ENCODE measurements around the gene TMPRSS7. TPM values are rescaled to one million over a fixed set of nuclear protein-coding genes. Genes with fewer than 3 reads are reported as not detected.

The TMPRSS7 gene
- total RNA-seq, 2 experiments from 2014 or later = not detected

DNA sequence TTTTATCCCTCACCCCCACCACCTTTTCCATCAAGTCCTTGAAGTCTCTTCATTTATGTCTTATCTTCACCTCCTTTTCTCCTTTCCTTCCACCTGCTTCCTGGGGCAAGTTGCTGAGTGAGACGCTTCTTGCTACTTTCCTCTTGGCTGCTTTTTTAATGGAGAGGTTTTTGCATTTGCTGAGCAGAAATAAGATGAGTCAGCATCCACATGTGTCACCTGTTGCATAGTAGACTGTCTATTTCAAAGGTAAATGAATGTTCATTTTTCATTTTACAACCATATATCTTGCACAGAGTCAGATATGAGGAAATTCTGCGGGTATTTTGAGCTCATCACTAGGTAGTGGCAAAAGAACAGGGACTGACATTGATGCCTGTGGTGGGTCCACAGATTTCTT lies 70.2 kb downstream of the TMPRSS7 start:
- CTCF ChIA-PET = no interaction called here

DNA sequence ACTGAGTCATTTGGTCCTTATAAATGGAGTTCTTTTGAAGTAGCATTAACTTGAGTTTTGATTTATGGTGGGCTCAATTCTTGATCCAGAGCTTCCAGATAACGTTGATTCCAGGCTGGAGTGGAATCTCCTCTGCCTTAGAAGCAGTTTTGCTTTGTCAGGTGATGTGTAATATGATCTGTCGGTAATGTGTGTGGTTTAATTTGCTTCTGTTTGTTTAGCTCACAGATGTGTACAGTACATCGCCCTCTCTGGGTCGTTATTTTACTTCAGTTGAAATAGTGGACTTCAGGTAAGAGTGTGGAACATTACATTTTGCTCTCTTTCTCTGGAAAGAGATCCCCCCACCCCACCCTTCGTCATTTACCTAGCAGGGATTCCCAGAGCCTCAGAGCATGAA lies 74.8 kb downstream of the TMPRSS7 start:
- no peak for ATAC-seq
- Mint-ChIP-seq H3K4me3 (no peak overlapping the region), H3K9me3 (ENCODE audit: low read depth) (no peaks in the 10 kb centered on the region)

More for the DNA sequence above, 70.2 kb downstream of the TMPRSS7 start:
- Mint-ChIP-seq H3K4me3 (no peak overlapping the region), H3K27me3 (no peaks in the 10 kb centered on the region), H3K27ac (no peak overlapping the region), H3K36me3 (peaks cover 3% of the 10 kb centered on the region), H3K9me3 (ENCODE audit: low read depth) (no peaks in the 10 kb centered on the region), H3K4me1 (peaks cover 4% of the 10 kb centered on the region)
- ATAC-seq = no peak
- DNase-seq = no peak

DNA sequence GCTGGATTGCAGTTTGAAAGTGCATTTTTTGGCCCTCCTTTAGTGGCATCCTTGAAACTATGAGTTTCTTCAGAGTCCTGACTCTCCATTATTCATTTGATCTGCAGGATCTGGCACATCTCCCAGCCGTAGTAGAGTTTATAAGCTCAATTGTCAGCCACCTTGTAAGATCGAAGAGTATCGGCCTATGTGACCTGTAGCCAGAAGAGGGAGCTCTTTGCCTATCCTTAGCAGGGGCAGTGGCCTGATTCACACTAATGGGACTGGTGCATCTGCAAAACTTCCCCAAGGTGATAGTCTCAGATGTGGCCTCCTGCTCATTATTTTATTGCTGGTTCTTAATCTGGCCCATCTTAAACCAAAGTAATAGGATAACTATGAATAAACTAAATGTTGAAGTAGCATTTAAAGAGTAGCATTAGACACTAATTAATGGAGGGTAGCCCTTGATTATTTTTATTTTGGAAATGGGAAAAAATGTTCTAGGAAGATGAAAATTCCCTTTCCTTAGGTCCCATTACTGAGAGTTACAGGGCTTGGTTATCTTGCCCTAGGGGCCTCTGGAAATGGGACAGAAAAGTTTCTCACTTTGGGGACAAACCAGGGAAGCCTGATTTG lies 77.4 kb downstream of the TMPRSS7 start:
- Mint-ChIP-seq H3K9me3 (ENCODE audit: low read depth) (no peaks in the 10 kb centered on the region), H3K4me3 (no peak overlapping the region), H3K4me1 (peaks cover 22% of the 10 kb centered on the region), H3K27me3 (no peaks in the 10 kb centered on the region), H3K27ac (no peak overlapping the region), H3K36me3 (peaks cover 8% of the 10 kb centered on the region)
- ATAC-seq = peak; percentile 91
- DNase-seq = peak; percentile 76
- CTCF ChIA-PET = interaction anchor here (0.6 to 1.5 kb wide), 41 partner anchors 9 to 434 kb away, joined by 3 to 19 read pairs (median 4); partner anchors contain the start of genes CD200 and SLC9C1

More for the DNA sequence above, 74.8 kb downstream of the TMPRSS7 start:
- CTCF ChIA-PET = interaction anchor here (1.0 kb wide), 1 partner anchor 409 kb away, joined by 3 read pairs; no protein-coding TSS in a partner anchor
- Mint-ChIP-seq H3K27me3 (no peaks in the 10 kb centered on the region), H3K27ac (no peak overlapping the region), H3K4me1 (peaks cover 14% of the 10 kb centered on the region), H3K36me3 (peaks cover 5% of the 10 kb centered on the region)
- DNase-seq = no peak

DNA sequence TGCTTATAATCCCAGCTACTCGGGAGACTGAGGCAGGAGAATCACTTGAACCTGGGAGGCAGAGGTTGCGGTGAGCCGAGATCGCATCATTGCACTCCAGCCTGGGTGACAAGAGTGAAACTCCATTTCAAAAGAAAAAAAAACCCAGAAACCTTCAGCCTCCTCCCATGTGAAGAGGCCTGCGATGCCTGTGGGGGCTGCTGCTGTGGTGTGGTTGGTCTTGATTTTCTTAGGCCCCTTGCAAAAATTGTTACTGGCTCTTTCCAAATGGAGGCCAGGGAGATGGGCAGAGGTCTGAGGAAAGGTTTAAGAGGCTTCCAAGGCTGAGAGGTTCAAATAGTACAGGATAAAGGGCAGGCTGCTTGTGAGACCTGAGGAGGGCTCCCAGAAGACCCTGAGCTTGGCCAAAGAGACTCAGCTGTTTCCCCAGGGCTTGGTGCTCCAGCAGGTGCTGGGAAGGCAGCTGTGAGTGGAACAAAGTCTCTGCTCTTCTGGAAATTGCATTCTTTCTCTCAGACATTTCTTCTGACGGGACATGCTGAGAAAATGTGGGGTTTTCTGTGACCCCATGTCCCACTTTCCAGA lies 80.1 kb downstream of the TMPRSS7 start:
- no peak overlapping the region for H3K27ac Mint-ChIP-seq
- H3K36me3 Mint-ChIP-seq = peaks cover 17% of the 10 kb centered on the region
- DNase-seq = no peak
- H3K4me1 Mint-ChIP-seq = peaks cover 33% of the 10 kb centered on the region
- ATAC-seq = no peak
- no peaks in the 10 kb centered on the region for H3K27me3 Mint-ChIP-seq
- CTCF ChIA-PET = interaction anchor here (0.9 to 1.1 kb wide), 2 partner anchors 21 to 179 kb away, joined by 3 read pairs; no protein-coding TSS in a partner anchor
- H3K9me3 Mint-ChIP-seq (ENCODE audit: low read depth) = no peaks in the 10 kb centered on the region
- no peak overlapping the region for H3K4me3 Mint-ChIP-seq

DNA sequence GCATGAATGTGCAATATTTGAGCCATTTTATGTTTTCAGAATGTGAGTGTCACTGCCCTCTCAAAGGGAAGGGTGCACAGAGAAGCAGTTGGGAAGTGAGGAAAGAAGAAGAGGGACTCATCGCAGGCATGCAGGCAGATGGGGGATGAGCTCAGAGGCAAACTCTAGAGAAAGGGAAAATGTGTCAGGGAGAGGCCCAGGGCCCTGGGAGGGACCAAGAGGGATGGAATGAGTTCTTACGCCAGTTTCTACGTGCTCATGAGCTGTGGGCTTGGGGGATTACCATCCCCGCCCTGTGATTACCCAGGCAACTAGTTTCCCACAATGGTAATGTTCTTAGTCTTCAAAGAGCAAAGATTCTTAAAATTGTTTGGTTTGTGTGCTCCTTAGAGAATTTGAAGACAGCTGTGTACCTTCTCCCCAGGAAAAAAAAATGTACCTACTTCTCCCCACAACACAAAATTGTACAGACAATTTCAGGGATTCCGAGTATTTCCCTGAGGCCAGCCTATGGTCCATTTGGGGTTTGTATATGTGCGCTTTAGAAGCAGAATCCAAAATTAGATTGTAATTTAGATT lies 80.7 kb downstream of the TMPRSS7 start:
- Mint-ChIP-seq H3K36me3 (peaks cover 17% of the 10 kb centered on the region), H3K4me1 (peaks cover 39% of the 10 kb centered on the region), H3K4me3 (no peak overlapping the region), H3K9me3 (ENCODE audit: low read depth) (no peaks in the 10 kb centered on the region), H3K27ac (peak overlapping the region; percentile 6), H3K27me3 (no peaks in the 10 kb centered on the region)
- ATAC-seq (no peak), DNase-seq (no peak)
- CTCF ChIA-PET = interaction anchor here (0.9 kb wide), 1 partner anchor 21 kb away, joined by 3 read pairs; no protein-coding TSS in a partner anchor

DNA sequence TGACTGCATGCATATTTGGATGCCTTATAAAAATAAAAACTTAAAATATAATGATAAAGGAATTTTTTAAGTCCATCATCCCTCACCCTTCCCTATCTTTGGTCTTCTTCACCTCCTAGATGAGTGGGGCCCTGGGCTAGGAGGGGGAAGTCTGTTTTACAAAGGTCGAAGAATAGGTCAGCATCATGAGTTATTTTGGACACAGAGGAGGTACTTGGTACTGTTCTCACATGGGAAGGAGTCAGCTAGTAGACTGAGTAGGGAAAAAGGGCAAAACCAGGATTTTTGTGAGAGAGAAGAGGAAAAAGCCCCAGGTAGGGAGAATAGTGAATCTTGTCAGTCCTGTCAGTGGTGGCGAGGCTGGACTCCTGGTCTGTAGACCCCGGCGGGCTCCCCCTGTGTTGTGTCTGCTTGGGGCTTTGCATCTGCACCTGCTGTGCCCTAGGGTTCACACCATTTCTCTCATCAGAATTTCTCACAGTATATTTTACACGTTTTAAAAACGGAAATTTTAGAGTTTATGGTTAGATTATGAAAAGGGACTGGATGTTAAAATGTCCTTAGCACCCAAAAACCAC lies 81.4 kb downstream of the TMPRSS7 start:
- H3K36me3 Mint-ChIP-seq = peaks cover 19% of the 10 kb centered on the region
- H3K27ac Mint-ChIP-seq = no peak overlapping the region
- CTCF ChIA-PET = interaction anchor here (0.9 kb wide), 1 partner anchor 20 kb away, joined by 3 read pairs; no protein-coding TSS in a partner anchor

DNA sequence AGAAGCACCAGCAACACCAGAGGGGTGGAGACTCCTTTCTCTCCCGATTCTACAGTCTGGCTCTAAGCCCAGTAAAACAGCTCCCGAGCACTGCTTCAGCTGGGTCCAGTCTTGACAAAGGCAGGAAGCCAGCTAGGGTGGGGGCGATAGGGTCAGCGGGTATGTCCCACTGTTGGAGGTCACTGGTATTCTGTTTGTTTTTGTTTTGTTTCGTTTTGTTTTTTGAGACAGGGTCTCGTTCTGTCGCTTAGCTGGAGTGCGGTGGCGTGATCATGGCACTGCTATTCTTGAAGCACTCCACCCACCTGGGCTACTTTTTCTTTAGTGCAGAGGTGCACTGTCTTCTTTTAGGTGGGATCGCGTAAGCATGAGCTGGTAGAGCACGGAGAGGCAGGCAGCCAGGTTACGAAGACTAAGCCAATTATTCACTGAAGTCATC lies 82.2 kb downstream of the TMPRSS7 start:
- ATAC-seq = no peak
- Mint-ChIP-seq H3K4me3 (no peak overlapping the region), H3K9me3 (ENCODE audit: low read depth) (no peaks in the 10 kb centered on the region), H3K4me1 (peaks cover 45% of the 10 kb centered on the region), H3K36me3 (peaks cover 19% of the 10 kb centered on the region), H3K27me3 (no peaks in the 10 kb centered on the region), H3K27ac (no peak overlapping the region)
- no peak for DNase-seq
- CTCF ChIA-PET = interaction anchor here (1.5 kb wide), 1 partner anchor 414 kb away, joined by 3 read pairs; no protein-coding TSS in a partner anchor

More for the DNA sequence above, 81.4 kb downstream of the TMPRSS7 start:
- DNase-seq (no peak), ATAC-seq (no peak)
- H3K4me1 Mint-ChIP-seq = peaks cover 43% of the 10 kb centered on the region
- no peaks in the 10 kb centered on the region for H3K9me3 Mint-ChIP-seq (ENCODE audit: low read depth)
- no peaks in the 10 kb centered on the region for H3K27me3 Mint-ChIP-seq
- no peak overlapping the region for H3K4me3 Mint-ChIP-seq

DNA sequence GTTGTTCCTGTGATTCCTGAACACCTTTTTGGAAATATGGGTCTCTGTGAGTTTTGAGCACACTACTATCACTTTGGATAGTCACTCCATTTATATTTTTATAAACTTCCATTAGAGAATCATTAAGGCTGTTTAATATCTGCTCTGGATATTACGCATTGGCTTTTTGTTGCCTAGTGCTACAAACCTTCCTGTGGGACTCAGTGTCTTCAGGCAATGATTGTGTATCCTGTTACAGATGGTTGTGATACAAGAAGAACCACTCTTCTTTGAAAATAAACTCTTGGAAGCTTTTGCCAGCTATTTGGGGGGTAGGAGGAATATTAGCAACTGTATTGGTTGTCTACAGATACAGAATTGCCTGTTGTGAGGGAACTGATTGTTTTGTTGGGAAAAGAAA lies 82.9 kb downstream of the TMPRSS7 start:
- Mint-ChIP-seq H3K9me3 (ENCODE audit: low read depth) (no peaks in the 10 kb centered on the region), H3K4me3 (no peak overlapping the region), H3K36me3 (peaks cover 21% of the 10 kb centered on the region), H3K27me3 (no peaks in the 10 kb centered on the region), H3K27ac (no peak overlapping the region), H3K4me1 (peaks cover 41% of the 10 kb centered on the region)
- DNase-seq (no peak), ATAC-seq (no peak)
- CTCF ChIA-PET = interaction anchor here (1.5 to 2.5 kb wide), 2 partner anchors 22 to 414 kb away, joined by 3 to 7 read pairs; no protein-coding TSS in a partner anchor

DNA sequence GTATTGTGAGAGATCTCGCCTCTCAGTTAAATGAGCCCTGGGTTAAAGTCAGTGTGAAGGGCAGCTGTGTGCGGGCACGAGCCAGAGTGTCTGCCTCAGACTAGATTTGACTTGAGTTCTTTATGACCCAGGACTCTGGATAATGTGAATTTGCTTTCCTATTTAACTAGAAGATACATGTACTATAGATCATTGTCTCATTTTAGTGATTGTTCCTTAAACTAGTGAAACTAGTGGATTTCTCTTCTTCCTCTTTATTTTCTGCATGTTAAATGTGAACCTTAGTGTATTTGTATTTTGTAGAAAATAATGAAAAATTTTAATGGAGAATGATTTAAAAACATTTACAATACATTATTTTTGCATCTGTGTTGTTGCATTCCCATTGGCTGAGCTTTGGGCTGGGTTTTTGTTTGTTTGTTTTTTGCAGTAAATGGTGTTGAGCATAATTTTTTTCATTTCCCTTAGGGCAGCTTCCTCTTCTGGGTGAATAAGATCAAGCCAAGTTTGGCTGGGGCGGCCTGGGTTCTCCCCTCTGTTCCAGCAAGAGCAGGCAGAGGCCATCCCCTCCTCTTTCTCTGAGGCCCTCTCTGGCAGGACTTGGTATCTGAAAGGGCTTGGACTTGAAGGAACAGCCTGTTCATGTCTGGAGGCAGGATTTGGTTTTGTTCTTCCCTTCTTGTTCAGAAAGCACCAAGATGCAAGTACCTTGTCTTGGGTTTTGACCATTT lies 83.5 kb downstream of the TMPRSS7 start:
- H3K27me3 Mint-ChIP-seq = no peaks in the 10 kb centered on the region
- no peak overlapping the region for H3K27ac Mint-ChIP-seq

DNA sequence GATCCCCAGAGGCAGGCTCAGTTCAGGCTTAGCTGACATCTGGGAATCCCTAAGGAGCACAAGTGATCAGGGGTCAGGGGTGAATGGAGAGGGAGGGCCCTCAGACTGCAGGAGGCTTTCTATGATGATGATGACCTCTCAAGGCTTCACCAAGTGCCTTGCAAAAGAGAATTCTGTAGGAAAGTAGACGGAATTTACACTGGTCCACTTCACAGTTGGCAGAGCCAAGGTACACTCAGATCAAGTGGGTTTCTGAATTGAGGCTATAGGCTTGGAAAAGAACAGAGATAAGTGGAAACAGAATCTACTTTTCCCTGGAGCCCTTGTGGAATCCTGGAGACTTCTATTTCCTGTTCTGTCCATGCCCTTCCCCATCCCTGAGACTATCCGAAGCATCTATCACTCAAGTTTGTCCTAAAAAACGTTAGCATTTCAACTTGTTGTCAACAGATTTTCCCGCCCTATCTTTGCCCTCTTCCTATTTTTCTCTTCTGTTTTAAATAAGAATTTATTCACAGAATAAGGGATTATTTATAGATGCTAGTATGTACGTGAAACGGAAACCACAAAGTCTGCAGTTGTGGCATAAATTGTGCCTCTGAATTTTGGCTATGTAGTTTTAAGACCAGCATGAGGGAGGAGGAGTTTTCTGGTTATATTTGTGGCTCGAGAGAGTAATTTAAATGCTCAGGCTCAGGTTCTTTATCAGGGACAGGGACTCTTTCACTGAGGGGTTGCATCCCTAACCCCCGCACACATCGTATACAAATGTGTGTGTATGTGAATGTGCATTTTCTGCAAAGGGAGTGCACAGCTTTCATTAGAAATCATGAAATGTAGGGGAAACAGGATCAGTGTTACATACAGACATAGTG lies 85.7 kb downstream of the TMPRSS7 start:
- Mint-ChIP-seq H3K9me3 (ENCODE audit: low read depth) (no peaks in the 10 kb centered on the region), H3K27ac (peak overlapping the region; percentile 76), H3K27me3 (no peaks in the 10 kb centered on the region), H3K36me3 (peaks cover 37% of the 10 kb centered on the region), H3K4me3 (no peak overlapping the region), H3K4me1 (peaks cover 28% of the 10 kb centered on the region)
- CTCF ChIA-PET = interaction anchor here (1.3 to 2.5 kb wide), 2 partner anchors 7 to 19 kb away, joined by 4 to 7 read pairs; no protein-coding TSS in a partner anchor
- ATAC-seq = peak; percentile 58
- DNase-seq = no peak

More for the DNA sequence above, 83.5 kb downstream of the TMPRSS7 start:
- CTCF ChIA-PET = interaction anchor here (1.5 to 2.5 kb wide), 2 partner anchors 21 to 413 kb away, joined by 3 to 7 read pairs; no protein-coding TSS in a partner anchor
- Mint-ChIP-seq H3K36me3 (peaks cover 26% of the 10 kb centered on the region), H3K4me3 (no peak overlapping the region), H3K4me1 (peaks cover 38% of the 10 kb centered on the region), H3K9me3 (ENCODE audit: low read depth) (no peaks in the 10 kb centered on the region)
- no peak for ATAC-seq
- DNase-seq = no peak

DNA sequence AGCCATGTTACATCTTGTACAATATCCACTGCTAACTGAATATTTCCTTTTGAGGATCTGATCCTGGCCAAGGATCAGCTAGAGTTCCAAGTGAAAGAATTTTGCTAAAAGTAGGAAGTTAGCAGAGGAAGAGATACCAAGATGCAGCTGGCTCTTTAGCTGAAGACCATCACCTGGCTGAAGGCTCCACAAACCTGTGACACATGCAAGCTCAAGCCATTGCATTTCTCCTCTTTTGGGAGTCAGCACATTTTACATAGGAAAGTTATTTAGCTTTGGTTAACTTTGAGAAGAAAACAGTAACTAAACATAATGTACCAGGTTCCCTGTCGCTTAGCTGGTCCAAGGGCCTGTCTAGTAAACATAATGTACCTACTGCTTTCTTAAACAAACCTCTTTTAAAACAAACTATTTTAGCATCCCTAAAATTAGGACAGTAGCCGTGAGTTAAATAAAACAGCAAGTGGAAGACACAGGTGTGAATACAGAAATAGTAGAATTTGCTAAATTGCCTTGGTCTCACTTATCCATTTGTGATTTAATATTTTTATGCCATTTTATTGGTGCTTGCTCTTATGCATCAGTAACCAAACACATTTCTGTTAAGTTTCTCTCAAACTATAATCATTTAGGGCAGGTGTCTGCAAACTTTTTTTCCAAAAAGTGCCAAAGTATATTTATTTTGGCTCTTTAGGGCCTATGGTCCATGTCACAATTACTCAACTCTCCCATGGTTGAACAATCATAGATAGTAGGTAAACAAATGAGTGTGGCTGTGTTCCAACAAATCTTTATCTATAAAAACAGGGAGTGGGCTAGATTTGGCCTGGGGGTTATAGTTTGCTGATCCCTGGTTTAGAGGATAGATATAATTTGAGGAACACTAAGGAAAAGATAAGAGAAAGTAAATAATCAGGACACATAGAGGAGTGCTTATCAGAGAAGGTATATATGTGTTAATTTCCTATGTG lies 87.3 kb downstream of the TMPRSS7 start:
- CTCF ChIA-PET = interaction anchor here (1.0 to 1.6 kb wide), 2 partner anchors 11 to 15 kb away, joined by 4 to 8 read pairs; no protein-coding TSS in a partner anchor
- Mint-ChIP-seq H3K36me3 (peaks cover 43% of the 10 kb centered on the region), H3K9me3 (ENCODE audit: low read depth) (no peaks in the 10 kb centered on the region), H3K4me1 (peaks cover 39% of the 10 kb centered on the region), H3K27ac (no peak overlapping the region), H3K27me3 (no peaks in the 10 kb centered on the region), H3K4me3 (no peak overlapping the region)
- DNase-seq (no peak), ATAC-seq (no peak)
